OCI-LY1 (cell line): Measurements from ENCODE around the gene ARHGEF28.

Experiments
- H2AFZ ChIP-seq: fragments of 200-600 bp; sonication (generic), shearing (Covaris generic); 2 replicates; pipeline ENCODE4 v1.6.0; 2014; ENCODE audit warnings: antibody characterized with exemption, mild to moderate bottlenecking, low read length
- H3F3A ChIP-seq: fragments of 200-600 bp; sonication (generic), shearing (Covaris generic); 2 replicates; pipeline ENCODE4 v1.6.0; 2014; ENCODE audit warnings: mild to moderate bottlenecking, antibody characterized with exemption, low read length, moderate library complexity; ENCODE audit not compliant: insufficient read depth
- H3K27ac ChIP-seq: fragments of 200-600 bp; sonication (generic); 2 replicates; pipeline ENCODE4 v1.5.1; 2014; ENCODE audit warnings: low read length, mixed run types, mild to moderate bottlenecking, low read depth; ENCODE audit not compliant: poor library complexity, severe bottlenecking
- H3K27me3 ChIP-seq: fragments of 200-600 bp; sonication (generic); 2 replicates; pipeline ENCODE4 v1.6.0; 2014; ENCODE audit warnings: antibody characterized with exemption, mild to moderate bottlenecking, low read length, moderate library complexity; ENCODE audit not compliant: insufficient read depth
- H3K36me3 ChIP-seq: fragments of 200-600 bp; sonication (generic); 2 replicates; pipeline ENCODE4 v1.6.1; 2014; ENCODE audit warnings: mild to moderate bottlenecking, antibody characterized with exemption, low read length, moderate library complexity, mixed read lengths; ENCODE audit not compliant: insufficient read depth
- H3K4me1 ChIP-seq: fragments of 200-600 bp; sonication (generic); 2 replicates; pipeline ENCODE4 v1.5.1; 2014; ENCODE audit warnings: mild to moderate bottlenecking, low read length, moderate library complexity; ENCODE audit not compliant: insufficient read depth, severe bottlenecking
- H3K4me2 ChIP-seq: fragments of 200-600 bp; sonication (generic), shearing (Covaris generic); 2 replicates; pipeline ENCODE4 v1.6.1; 2014; ENCODE audit warnings: low read length
- H3K4me3 ChIP-seq: fragments of 200-600 bp; sonication (generic); 2 replicates; pipeline ENCODE4 v1.5.1; 2014; ENCODE audit warnings: low read length, low read depth, mild to moderate bottlenecking, mixed read lengths; ENCODE audit not compliant: poor library complexity, severe bottlenecking
- H3K79me2 ChIP-seq: fragments of 200-600 bp; shearing (Covaris generic); 2 replicates; pipeline ENCODE4 v1.6.1; 2016; ENCODE audit warnings: mixed run types, low read length, mixed read lengths; ENCODE audit not compliant: insufficient read depth
- H3K9ac ChIP-seq: fragments of 200-600 bp; sonication (generic), shearing (Covaris generic); 2 replicates; pipeline ENCODE4 v1.6.1; 2014; ENCODE audit warnings: mild to moderate bottlenecking, low read length, mixed read lengths
- H3K9me2 ChIP-seq: fragments of 200-600 bp; sonication (generic), shearing (Covaris generic); 2 replicates; pipeline ENCODE4 v1.6.1; 2014; ENCODE audit warnings: low read depth, mild to moderate bottlenecking, low read length, mixed read lengths
- H3K9me3 ChIP-seq: fragments of 200-600 bp; shearing (Covaris generic); 2 replicates; pipeline ENCODE4 v1.6.1; 2014; ENCODE audit warnings: low read length, mixed read lengths
- H4K20me1 ChIP-seq: fragments of 200-600 bp; sonication (generic), shearing (Covaris generic); 2 replicates; pipeline ENCODE4 v1.6.0; 2016; ENCODE audit warnings: mild to moderate bottlenecking, low read length; ENCODE audit not compliant: insufficient read depth
- CTCF ChIP-seq: fragments of 200-600 bp; sonication (generic), shearing (Covaris generic); IDR thresholded peaks from 2 replicates; pipeline ENCODE4 v1.5.1; 2017; ENCODE audit warnings: mild to moderate bottlenecking, antibody characterized with exemption, low read length, moderate library complexity, mixed read lengths
- EZH2 ChIP-seq: fragments of 200-600 bp; sonication (generic), shearing (Covaris generic); IDR thresholded peaks from 2 replicates; pipeline ENCODE4 v1.8.0; 2017; ENCODE audit warnings: borderline replicate concordance, mixed run types, mild to moderate bottlenecking, antibody characterized with exemption, low read length, moderate library complexity, mixed read lengths

Gene ARHGEF28

GRCh38 chr5:73799401-73799972, 173.5 kb downstream of the ARHGEF28 start:
- H3K4me2 ChIP-seq = no peak overlapping the region
- H3K27ac ChIP-seq = no peak overlapping the region
- no peaks in the 10 kb centered on the region for H3F3A ChIP-seq
- no peaks in the 10 kb centered on the region for H3K36me3 ChIP-seq
- no peaks in the 10 kb centered on the region for H3K79me2 ChIP-seq
- no peak overlapping the region for H3K4me3 ChIP-seq
- no peaks in the 10 kb centered on the region for H3K9me2 ChIP-seq
- H2AFZ ChIP-seq = no peak overlapping the region
- H3K9ac ChIP-seq = no peak overlapping the region
- H4K20me1 ChIP-seq = no peaks in the 10 kb centered on the region
- H3K9me3 ChIP-seq = no peaks in the 10 kb centered on the region
- no peaks in the 10 kb centered on the region for H3K27me3 ChIP-seq
- TF ChIP-seq EZH2 (no peak), CTCF (no peak)
- H3K4me1 ChIP-seq = no peaks in the 10 kb centered on the region

DNA sequence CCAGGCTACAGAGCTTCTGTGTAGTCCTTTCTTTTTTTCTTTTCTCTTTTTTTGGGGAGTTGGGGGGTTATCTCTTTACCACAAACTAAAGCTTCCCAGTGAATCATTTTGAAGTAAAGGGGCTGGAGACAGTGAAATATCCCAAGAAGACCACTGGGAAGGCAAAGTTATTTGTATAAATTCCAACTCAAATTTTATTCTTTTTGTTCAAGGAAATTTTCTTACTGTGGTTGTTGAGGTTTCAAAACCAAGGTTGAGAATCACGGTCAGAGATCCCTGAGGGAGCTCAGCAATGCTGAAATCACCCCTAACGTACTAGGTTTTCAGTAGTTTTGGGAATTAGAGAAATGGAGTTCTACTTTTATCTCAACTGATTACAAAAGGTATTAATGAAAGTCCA, 175.7 kb downstream of the ARHGEF28 start:
- Histone ChIP-seq H3K4me1 (no peaks in the 10 kb centered on the region), H3K9ac (no peak overlapping the region), H3K4me2 (no peak overlapping the region), H3K27ac (no peak overlapping the region), H2AFZ (no peak overlapping the region), H4K20me1 (no peaks in the 10 kb centered on the region), H3K27me3 (no peaks in the 10 kb centered on the region), H3K4me3 (no peak overlapping the region), H3K9me3 (no peaks in the 10 kb centered on the region), H3K9me2 (no peaks in the 10 kb centered on the region), H3K79me2 (no peaks in the 10 kb centered on the region), H3K36me3 (no peaks in the 10 kb centered on the region), H3F3A (no peaks in the 10 kb centered on the region)
- TF ChIP-seq CTCF (no peak), EZH2 (no peak)

DNA sequence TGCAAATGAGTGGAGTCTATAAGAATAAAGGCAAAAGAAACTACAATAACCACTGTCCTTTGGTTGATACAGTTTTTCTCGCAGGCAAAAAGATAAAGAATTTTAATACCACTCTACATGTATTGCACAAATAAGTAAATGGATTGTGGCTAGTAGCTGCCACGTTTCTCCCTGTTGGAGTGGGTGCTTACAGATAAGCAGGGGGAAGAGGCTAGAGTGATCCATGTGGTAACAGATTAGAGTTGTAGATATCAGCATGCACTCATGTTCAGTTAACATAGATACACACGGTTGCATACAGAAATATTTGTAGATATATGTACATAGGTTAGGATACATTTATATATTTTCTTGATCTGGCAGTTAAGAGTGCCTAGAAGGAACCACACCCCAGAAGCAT, 179.5 kb downstream of the ARHGEF28 start:
- no peaks in the 10 kb centered on the region for H3K4me1 ChIP-seq
- H3K4me3 ChIP-seq = no peak overlapping the region
- H3K36me3 ChIP-seq = no peaks in the 10 kb centered on the region
- no peaks in the 10 kb centered on the region for H4K20me1 ChIP-seq
- no peaks in the 10 kb centered on the region for H3K79me2 ChIP-seq
- no peak overlapping the region for H3K9ac ChIP-seq
- TF ChIP-seq CTCF = no peak
- no peak for TF ChIP-seq EZH2
- H3K27me3 ChIP-seq = no peaks in the 10 kb centered on the region
- no peaks in the 10 kb centered on the region for H3K9me2 ChIP-seq
- no peaks in the 10 kb centered on the region for H3F3A ChIP-seq
- no peak overlapping the region for H3K4me2 ChIP-seq
- no peak overlapping the region for H3K27ac ChIP-seq
- no peak overlapping the region for H2AFZ ChIP-seq
- H3K9me3 ChIP-seq = no peaks in the 10 kb centered on the region
